A549 (cell line): ENCODE results near the gene GOLGA8J. TPM values are rescaled to one million over a fixed set of nuclear protein-coding genes. Genes with fewer than 3 reads are reported as not detected.
"Not testable (repeated sequence)": the region's sequence is repeated elsewhere in the genome, so short reads cannot be mapped to it uniquely, and the experiment has no call there.

Experiments used
- ATAC-seq, 2 experiments: fragments of 200-7000 bp in 1 of 2; fragments of >200 bp in 1 of 2; cut with Nextera tagmentation in 1 of 2; cut with Tn5 transposase in 1 of 2; 3 replicates each; pipeline versions ENCODE4 v1.8.0 to v1.9.1; 2018 to 2020; ENCODE audit warnings: mild to moderate bottlenecking in 1 of 2, moderate library complexity in 1 of 2
- CTCF ChIA-PET: fragments of 300-600 bp; sonication (Branson Sonifier 250); formaldehyde crosslinking; extraction: SDS; loops from one replicate; lab custom pipeline; 2021; ENCODE audit warnings: antibody characterized with exemption, inconsistent platforms; lab: Yijun Ruan, JAX
- POLR2A ChIA-PET: fragments of 350-600 bp; formaldehyde crosslinking; extraction: SDS; loops from one replicate; lab custom pipeline; 2021; ENCODE audit warnings: antibody characterized with exemption, inconsistent platforms; lab: Yijun Ruan, JAX
- DNase-seq, 2 experiments: peaks; one replicate each; pipeline versions ENCODE4 v3.0.0 to v3.0.0-alpha.2; 2011 to 2016; ENCODE audit warnings: low read depth in 1 of 2, low spot score in 1 of 2
- FAIRE-seq: peaks from 2 replicates; lab custom pipeline; 2011; peaks lifted over from hg19 to GRCh38; lab: Jason Lieb, UNC
- H3K27ac ChIP-seq, 2 experiments: fragments of >200 bp; sonication (Bioruptor Twin); formaldehyde crosslinking; 3 replicates each; pipeline ENCODE4 v1.5.1; 2016 to 2017
- H3K4me1 ChIP-seq: fragments of >200 bp; sonication (Bioruptor Twin); formaldehyde crosslinking; 3 replicates; pipeline ENCODE4 v1.6.1; 2016
- H3K4me2 ChIP-seq: fragments of >200 bp; sonication (Bioruptor Twin); formaldehyde crosslinking; 3 replicates; pipeline ENCODE4 v1.6.1; 2016
- H3K4me3 ChIP-seq: fragments of >200 bp; sonication (Bioruptor Twin); formaldehyde crosslinking; 3 replicates; pipeline ENCODE4 v1.5.1; 2016
- H3K9me3 ChIP-seq: fragments of >200 bp; sonication (Bioruptor Twin); formaldehyde crosslinking; 3 replicates; pipeline ENCODE4 v1.6.1; 2016
- ATOH8 ChIP-seq: fragments of 250-450 bp; sonication (Bioruptor Pico); IDR thresholded peaks from 2 replicates; pipeline ENCODE4 v1.5.0; 2020; ENCODE audit warnings: low read depth, mild to moderate bottlenecking, moderate library complexity
- BHLHE40 ChIP-seq: IDR thresholded peaks from 2 replicates; pipeline ENCODE4 v1.6.1; 2012; ENCODE audit warnings: low read depth, low read length, inconsistent platforms
- CHD4 ChIP-seq: fragments of 200-600 bp; sonication (generic); IDR thresholded peaks from 2 replicates; pipeline ENCODE4 v1.6.1; 2016; ENCODE audit warnings: antibody characterized with exemption, mild to moderate bottlenecking, borderline replicate concordance
- CTCF ChIP-seq: fragments of >200 bp; sonication (Bioruptor Twin); formaldehyde crosslinking; IDR thresholded peaks from 3 replicates; pipeline ENCODE4 v1.5.1; 2016
- ESRRA ChIP-seq: fragments of 150-350 bp; IDR thresholded peaks from 2 replicates; pipeline ENCODE4 v1.6.1; 2014; ENCODE audit warnings: mild to moderate bottlenecking, low read length, borderline replicate concordance
- FOXS1 ChIP-seq: fragments of 250-450 bp; sonication (Bioruptor Pico); IDR thresholded peaks from 2 replicates; pipeline ENCODE4 v1.5.0; 2020; ENCODE audit warnings: mild to moderate bottlenecking, moderate library complexity
- HES2 ChIP-seq: fragments of >200 bp; sonication (Bioruptor Twin); formaldehyde crosslinking; IDR thresholded peaks from 2 replicates; pipeline ENCODE4 v1.6.1; 2016
- KDM5A ChIP-seq: fragments of 200-600 bp; sonication (generic); IDR thresholded peaks from 2 replicates; pipeline ENCODE4 v1.6.1; 2016; ENCODE audit warnings: antibody characterized with exemption, mild to moderate bottlenecking
- MAFK ChIP-seq: fragments of 450-650 bp; IDR thresholded peaks from 2 replicates; pipeline ENCODE4 v1.6.1; 2014; ENCODE audit not compliant: partially characterized antibody
- PBX3 ChIP-seq: IDR thresholded peaks from 2 replicates; pipeline ENCODE4 v1.6.1; 2012
- POLR2AphosphoS2 ChIP-seq: conservative IDR thresholded peaks from 2 replicates; pipeline ENCODE4 v1.6.1; 2012; ENCODE audit warnings: low read length, improper control_type of control experiment, inconsistent platforms
- RARB ChIP-seq: fragments of 250-450 bp; sonication (Bioruptor Pico); IDR thresholded peaks from 2 replicates; pipeline ENCODE4 v1.8.0; 2021; ENCODE audit warnings: mild to moderate bottlenecking, moderate library complexity
- REST ChIP-seq: fragments of 200-600 bp; sonication (generic); IDR thresholded peaks from 2 replicates; pipeline ENCODE4 v1.6.1; 2016; ENCODE audit warnings: antibody characterized with exemption, mild to moderate bottlenecking, moderate library complexity
- TP53 ChIP-seq: fragments of 250-450 bp; sonication (Bioruptor Pico); IDR thresholded peaks from 2 replicates; pipeline ENCODE4 v1.5.0; 2021; ENCODE audit warnings: mild to moderate bottlenecking, moderate library complexity
- WGBS: methylation state at CpG from one replicate; pipeline ENCODE4 v1.1.6; 2017; ENCODE audit errors: missing lambda C conversion rate; 5-methylcytosine and 5-hydroxymethylcytosine counted together
- polyA plus RNA-seq, 4 experiments: library from polyadenylated mRNA; depleted of rRNA in 3 of 4; stranded (reverse); fragments of >200 nt; fragmentation: RNase III in 1 of 4; extraction: RNeasy Plus Mini Kit Qiagen cat#74134 plus additional on column Dnase treatment in 1 of 4; gene quantifications; 2 replicates in 3 of 4; 3 replicates in 1 of 4; pipeline ENCODE4 v1.2.3, GENCODE V29; 2011 to 2017

Gene GOLGA8J
- polyA plus RNA-seq, 2 of the 4 experiments (the other 2 are of a cell fraction): 0.09 to 0.23 TPM

GRCh38 chr15:30072630-30073029 is 10.1 kb upstream of the GOLGA8J start (continued):
- TF ChIP-seq CTCF: no peak
- no peak for TF ChIP-seq MAFK
- TF ChIP-seq, all 56 proteins: peak for 0

GRCh38 chr15:30073915-30074314 is 8.8 kb upstream of the GOLGA8J start:
- TF ChIP-seq BHLHE40: no peak
- TF ChIP-seq RARB: no peak
- no peak for TF ChIP-seq FOXS1 (CRISPR knock-in tag)
- no peak for TF ChIP-seq ESRRA
- TF ChIP-seq HES2: no peak
- TF ChIP-seq ATOH8 (CRISPR knock-in tag): no peak
- TF ChIP-seq POLR2AphosphoS2: no peak
- TF ChIP-seq REST: no peak
- no peak for TF ChIP-seq TP53 (CRISPR knock-in tag)
- no peak for TF ChIP-seq KDM5A
- no peak for TF ChIP-seq PBX3
- no peak for TF ChIP-seq CHD4
- H3K9me3 ChIP-seq: no peaks in the 10 kb centered on the region
- DNase-seq: no peak
- FAIRE-seq: no peak
- no peak overlapping the region for H3K27ac ChIP-seq
- 0 out of 3 replicates have a peak, but pooled peaks cover 3% of the 10 kb centered on the region for H3K4me1 ChIP-seq
- ChIA-PET POLR2A (no interaction called here), CTCF (interaction anchor here (1.2 to 7.4 kb wide), 22 partner anchors 13 to 461 kb away, joined by 3 to 77 read pairs (median 9); no protein-coding TSS in a partner anchor)
- H3K4me2 ChIP-seq: no peak overlapping the region
- WGBS: 76% methylated on average over 4 of the region's 4 CpGs
- H3K4me3 ChIP-seq: no peak overlapping the region
- ATAC-seq: no peak

GRCh38 chr15:30080816-30081215 is 1.9 kb upstream of the GOLGA8J start:
- H3K9me3 ChIP-seq, H3K27ac ChIP-seq, ATAC-seq, H3K4me2 ChIP-seq, DNase-seq, POLR2A ChIA-PET, H3K4me1 ChIP-seq, CTCF ChIA-PET, FAIRE-seq, H3K4me3 ChIP-seq: not testable (repeated sequence)
- 64% methylated on average over 5 of the region's 5 CpGs for WGBS
- TF ChIP-seq MAFK: peak; percentile 29

- H3K27ac ChIP-seq, CTCF ChIA-PET, H3K9me3 ChIP-seq, DNase-seq, FAIRE-seq, H3K4me3 ChIP-seq, H3K4me1 ChIP-seq, H3K4me2 ChIP-seq, POLR2A ChIA-PET: not testable (repeated sequence)
- peak; percentile 87 to 99 for ATAC-seq
- WGBS: no CpG with 5 or more reads among the region's 8 CpGs
These were observed 15.1 kb downstream of the GOLGA8J start for GRCh38 chr15:30097827-30098226.

GRCh38 chr15:30102890-30103289 is 20.1 kb downstream of the GOLGA8J start:
- FAIRE-seq, DNase-seq, POLR2A ChIA-PET, H3K4me3 ChIP-seq, H3K4me1 ChIP-seq, CTCF ChIA-PET, H3K27ac ChIP-seq, H3K4me2 ChIP-seq, H3K9me3 ChIP-seq: not testable (repeated sequence)
- ATAC-seq: peak in 1 of 2 experiments; percentile 4; a peak in 3 of 6 replicates
- no CpG with 5 or more reads among the region's 12 CpGs for WGBS

GRCh38 chr15:30103941-30104507 is 21.3 kb downstream of the GOLGA8J start:
- H3K4me2 ChIP-seq: peak overlapping the region; percentile 72
- peak overlapping the region; percentile 65 for H3K4me3 ChIP-seq

More at GRCh38 chr15:30103941-30104507, 21.3 kb downstream of the GOLGA8J start:
- DNase-seq, POLR2A ChIA-PET, H3K9me3 ChIP-seq, H3K4me1 ChIP-seq, FAIRE-seq, CTCF ChIA-PET: not testable (repeated sequence)
- H3K27ac ChIP-seq: peak overlapping the region; percentile 73 to 75
- WGBS: 0% methylated on average over 7 of the region's 42 CpGs
- ATAC-seq: peak; percentile 92 to 93
